Measurements from ENCODE around the gene FAM124A.

GRCh38 chr13:51201886-51202285 lies 20.3 kb upstream of the FAM124A start:
- no peak for TF ChIP-seq GATA2 (IDR thresholded peaks at IDR 0.05; ENCODE audit: low read depth, low read length)
- TF ChIP-seq GATA3 (IDR thresholded peaks at IDR 0.05; ENCODE audit: low read depth, low read length), result no peak

All from SH-SY5Y (cell line).